Neuron (in vitro differentiated cells): Measurements from ENCODE around the gene ITGBL1.

ENCODE experiments used
- H2AFZ ChIP-seq: one replicate; pipeline ENCODE4 v1.6.1; 2013; ENCODE audit warnings: low read depth, mild to moderate bottlenecking, inconsistent platforms, low read length, moderate library complexity
- H3K27me3 ChIP-seq: one replicate; pipeline ENCODE4 v1.6.1; 2013; ENCODE audit warnings: low read length; ENCODE audit not compliant: insufficient read depth
- H3K36me3 ChIP-seq: one replicate; pipeline ENCODE4 v1.6.1; 2013; ENCODE audit warnings: low read length; ENCODE audit not compliant: insufficient read depth
- H3K4me1 ChIP-seq: one replicate; pipeline ENCODE4 v1.6.1; 2013; ENCODE audit warnings: low read length; ENCODE audit not compliant: insufficient read depth
- H3K4me3 ChIP-seq: 2 replicates; pipeline ENCODE4 v1.5.1; 2013; ENCODE audit warnings: mild to moderate bottlenecking, low read length, moderate library complexity
- H3K9me3 ChIP-seq: one replicate; pipeline ENCODE4 v1.6.1; 2013; ENCODE audit warnings: low read length

The ITGBL1 gene

GRCh38 chr13:101452519-101453485 lies at the start of gene ITGBL1:
ITGBL1 (plus strand) TSS chr13:101452675; CDS start chr13:101452834, 159 bp downstream.
- H2AFZ ChIP-seq, result no peak within 1 kb of the TSS
- no peaks in the 10 kb centered on the region for H3K9me3 ChIP-seq
- H3K4me3 ChIP-seq, result no peak within 1 kb of the TSS

GRCh38 chr13:101406791-101407190 lies 45.7 kb upstream of the ITGBL1 start:
- Histone ChIP-seq H3K4me3 (no peak overlapping the region), H3K4me1 (no peaks in the 10 kb centered on the region), H3K36me3 (no peaks in the 10 kb centered on the region), H2AFZ (no peak overlapping the region), H3K9me3 (no peaks in the 10 kb centered on the region), H3K27me3 (no peaks in the 10 kb centered on the region)

More at GRCh38 chr13:101452519-101453485, at the start of gene ITGBL1:
- no peaks in the 10 kb centered on the region for H3K4me1 ChIP-seq
- no peaks in the 10 kb centered on the region for H3K36me3 ChIP-seq
- H3K27me3 ChIP-seq, result no peaks in the 10 kb centered on the region

- H3K27me3 ChIP-seq, result no peaks in the 10 kb centered on the region
- no peaks in the 10 kb centered on the region for H3K9me3 ChIP-seq
- no peaks in the 10 kb centered on the region for H3K4me1 ChIP-seq
- H3K36me3 ChIP-seq, result no peaks in the 10 kb centered on the region
- H2AFZ ChIP-seq, result no peak overlapping the region
- no peak overlapping the region for H3K4me3 ChIP-seq
Measured at GRCh38 chr13:101408154-101408553, 44.3 kb upstream of the ITGBL1 start.

GRCh38 chr13:101408992-101409656 lies 43.4 kb upstream of the ITGBL1 start:
- H3K27me3 ChIP-seq, result peaks cover 5% of the 10 kb centered on the region

GRCh38 chr13:101412076-101412475 lies 40.4 kb upstream of the ITGBL1 start:
- Histone ChIP-seq H2AFZ (no peak overlapping the region), H3K4me3 (no peak overlapping the region), H3K27me3 (peaks cover 26% of the 10 kb centered on the region), H3K36me3 (no peaks in the 10 kb centered on the region), H3K4me1 (peaks cover 10% of the 10 kb centered on the region), H3K9me3 (no peaks in the 10 kb centered on the region)

More at GRCh38 chr13:101408992-101409656, 43.4 kb upstream of the ITGBL1 start:
- H3K36me3 ChIP-seq, result no peaks in the 10 kb centered on the region
- H3K4me1 ChIP-seq, result no peaks in the 10 kb centered on the region
- no peak overlapping the region for H2AFZ ChIP-seq
- H3K9me3 ChIP-seq, result no peaks in the 10 kb centered on the region
- H3K4me3 ChIP-seq, result no peak overlapping the region

GRCh38 chr13:101415358-101416174 lies 36.9 kb upstream of the ITGBL1 start:
- H3K36me3 ChIP-seq, result no peaks in the 10 kb centered on the region
- H3K4me3 ChIP-seq, result peak overlapping the region; percentile 47
- peaks cover 10% of the 10 kb centered on the region for H3K4me1 ChIP-seq
- peak overlapping the region; percentile 81 for H2AFZ ChIP-seq
- no peaks in the 10 kb centered on the region for H3K9me3 ChIP-seq
- peaks cover 37% of the 10 kb centered on the region for H3K27me3 ChIP-seq

- no peaks in the 10 kb centered on the region for H3K36me3 ChIP-seq
- peak within 1 kb of the TSS; percentile 81 for H2AFZ ChIP-seq
- H3K9me3 ChIP-seq, result no peaks in the 10 kb centered on the region
- peak within 1 kb of the TSS; percentile 47 for H3K4me3 ChIP-seq
- peaks cover 37% of the 10 kb centered on the region for H3K27me3 ChIP-seq
- peaks cover 10% of the 10 kb centered on the region for H3K4me1 ChIP-seq
Measured at GRCh38 chr13:101416181-101417042, 36.1 kb upstream of the ITGBL1 start, which contains the start of gene NALCN. NALCN (minus strand) TSS chr13:101416508; CDS start chr13:101399126, 17,382 bp downstream.

- peak overlapping the region; percentile 76 for H2AFZ ChIP-seq
- H3K27me3 ChIP-seq, result peaks cover 37% of the 10 kb centered on the region
- H3K4me3 ChIP-seq, result peak overlapping the region; percentile 47
- peaks cover 10% of the 10 kb centered on the region for H3K4me1 ChIP-seq
- no peaks in the 10 kb centered on the region for H3K9me3 ChIP-seq
- H3K36me3 ChIP-seq, result no peaks in the 10 kb centered on the region
Measured at GRCh38 chr13:101417043-101417406, 35.5 kb upstream of the ITGBL1 start.

- peaks cover 37% of the 10 kb centered on the region for H3K27me3 ChIP-seq
- no peak overlapping the region for H3K4me3 ChIP-seq
- H3K9me3 ChIP-seq, result no peaks in the 10 kb centered on the region
- H2AFZ ChIP-seq, result no peak overlapping the region
- H3K4me1 ChIP-seq, result peaks cover 10% of the 10 kb centered on the region
- no peaks in the 10 kb centered on the region for H3K36me3 ChIP-seq
Measured at GRCh38 chr13:101417501-101417900, 35.0 kb upstream of the ITGBL1 start.

GRCh38 chr13:101423872-101424271 lies 28.6 kb upstream of the ITGBL1 start:
- H3K9me3 ChIP-seq, result no peaks in the 10 kb centered on the region
- H3K27me3 ChIP-seq, result no peaks in the 10 kb centered on the region
- H2AFZ ChIP-seq, result no peak overlapping the region

GRCh38 chr13:101424381-101425155 lies 27.9 kb upstream of the ITGBL1 start:
- H2AFZ ChIP-seq, result no peak overlapping the region
- no peaks in the 10 kb centered on the region for H3K9me3 ChIP-seq
- no peaks in the 10 kb centered on the region for H3K27me3 ChIP-seq
- H3K36me3 ChIP-seq, result no peaks in the 10 kb centered on the region
- H3K4me1 ChIP-seq, result no peaks in the 10 kb centered on the region
- no peak overlapping the region for H3K4me3 ChIP-seq

More at GRCh38 chr13:101423872-101424271, 28.6 kb upstream of the ITGBL1 start:
- Histone ChIP-seq H3K4me1 (no peaks in the 10 kb centered on the region), H3K4me3 (no peak overlapping the region), H3K36me3 (no peaks in the 10 kb centered on the region)
